Prostate gland (tissue), 2 donors: ENCODE data around the gene TP63.

Source experiments
- CTCF ChIP-seq, 4 experiments: fragments of 200-600 bp in 2 of 4; fragments of 450-650 bp in 2 of 4; sonication (generic) in 2 of 4; IDR thresholded peaks; 1 replicate in 3 of 4; 2 replicates in 1 of 4; pipeline ENCODE4 v1.5.1; 2016 to 2019; ENCODE audit warnings: antibody characterized with exemption in 4 of 4, mild to moderate bottlenecking in 2 of 4, moderate library complexity in 2 of 4
- POLR2A ChIP-seq: fragments of 450-650 bp; IDR thresholded peaks from one replicate; pipeline ENCODE4 v1.6.1; 2016; ENCODE audit warnings: antibody characterized with exemption, mild to moderate bottlenecking
- POLR2AphosphoS5 ChIP-seq: sonication (generic); formaldehyde crosslinking; IDR thresholded peaks from one replicate; pipeline ENCODE4 v1.6.1; 2017; ENCODE audit warnings: antibody characterized with exemption

- TF ChIP-seq POLR2A (no peak), CTCF (IDR thresholded peaks at IDR 0.05) (no peak), POLR2AphosphoS5 (no peak)
Observed at GRCh38 chr3:189871418-189871817, 240.2 kb downstream of the TP63 start.
